ENCODE measurements around the gene PPIL4. TPM values are rescaled to one million over a fixed set of nuclear protein-coding genes. Genes with fewer than 3 reads are reported as not detected.

Gene PPIL4
- total and polyA plus RNA-seq, 2 donors (not counting 1 experiment from before 2014, with no cell fraction given) = 3.1 to 34.3 TPM

GRCh38 chr6:149565527-149566409, 19.9 kb upstream of the PPIL4 start, which contains the start of gene GINM1:
Gene GINM1, plus strand, starts transcription at chr6:149566375. Its CDS starts 40 bp downstream, at chr6:149566415.
- TF ChIP-seq CTCF (IDR thresholded peaks at IDR 0.05) (peak; percentile 77), EZH2 (IDR thresholded peaks at IDR 0.05; ENCODE audit: borderline replicate concordance, insufficient read depth, low read depth, low read length, poor library complexity, severe bottlenecking) (no peak)
- intact Hi-C loops (cut with micrococcal nuclease) = loop anchor here (1.0 to 10.0 kb wide), 8 partner anchors 19 to 1827 kb away; partner anchors contain the start of genes KATNA1, LATS1, PCMT1 and PPIL4
- Mint-ChIP-seq H3K9me3 (ENCODE audit: insufficient read depth) (no peaks in the 10 kb centered on the region), H3K4me3 (peak within 1 kb of the TSS; percentile 99), H3K27ac (peak within 1 kb of the TSS; percentile 98), H3K4me1 (peaks cover 23% of the 10 kb centered on the region), H3K27me3 (no peaks in the 10 kb centered on the region)
- Histone ChIP-seq H3K9ac (ENCODE audit: low read length) (peak within 1 kb of the TSS; percentile 99), H3K27me3 (replicated peaks in 1 of 4; ENCODE audit: control extremely low read depth in 1 of 4, control insufficient read depth in 3 of 4, insufficient read depth in 4 of 4, low read length in 3 of 4) (no peaks in the 10 kb centered on the region), H4K20me1 (ENCODE audit: control insufficient read depth, insufficient read depth, low read length, poor library complexity, severe bottlenecking) (peaks cover 24% of the 10 kb centered on the region), H3K4me1 (ENCODE audit: control insufficient read depth in 2 of 2, insufficient read depth in 2 of 2, low read length in 2 of 2) (peaks cover 13 to 26% of the 10 kb centered on the region in 2 donors), H3K4me2 (replicated peaks; ENCODE audit: low read depth, low read length, poor library complexity, severe bottlenecking) (peak within 1 kb of the TSS; percentile 78), H2AFZ (ENCODE audit: insufficient read depth, low read depth, low read length, poor library complexity, severe bottlenecking) (peak within 1 kb of the TSS; percentile 97), H3K4me3 (ENCODE audit: control extremely low read depth in 1 of 5, extremely low read depth in 1 of 5, insufficient read depth in 1 of 5, low read depth in 2 of 5, low read length in 4 of 5) (peak within 1 kb of the TSS; percentile 83 to 100 (median 96)), H3K36me3 (replicated peaks in 1 of 2; ENCODE audit: control extremely low read depth in 1 of 2, control insufficient read depth in 1 of 2, extremely low read depth in 1 of 2, insufficient read depth in 2 of 2, low read length in 1 of 2) (no peaks in the 10 kb centered on the region), H3K27ac (ENCODE audit: low read length in 2 of 2) (peak within 1 kb of the TSS; percentile 84 to 92), H3K9me3 (ENCODE audit: control extremely low read depth in 1 of 3, control insufficient read depth in 2 of 3, insufficient read depth in 1 of 3, low read length in 2 of 3) (no peaks in the 10 kb centered on the region), H3K79me2 (ENCODE audit: control insufficient read depth, insufficient read depth, low read length) (peaks cover 42% of the 10 kb centered on the region)
- WGBS (ENCODE audit: insufficient coverage) = 0% methylated on average over 29 of the region's 59 CpGs
- peak; percentile 98 for DNase-seq
- ChIA-PET POLR2A (interaction anchor here (0.5 to 2.5 kb wide), 5 partner anchors 15 to 170 kb away, joined by 3 to 22 read pairs (median 7); partner anchors contain the start of genes LATS1 and PPIL4), CTCF (interaction anchor here (0.6 to 7.9 kb wide), 7 partner anchors 10 to 1196 kb away, joined by 3 to 90 read pairs (median 3); partner anchors contain the start of gene PPIL4)
- ATAC-seq (ENCODE audit: low read depth) = peak; percentile 83

All from B cell (primary cell).